Liver (tissue), 9 donors: Measurements from ENCODE around the gene DPH3. TPM values are rescaled to one million over a fixed set of nuclear protein-coding genes. Genes with fewer than 3 reads are reported as not detected.

Experiments
- DNase-seq: peaks from one replicate; pipeline ENCODE4 v3.0.0-alpha.2; 2017; ENCODE audit warnings: low spot score
- H3K27ac ChIP-seq, 2 donors: one replicate each; pipeline ENCODE4 v1.7.0; 2013; ENCODE audit warnings: inconsistent platforms in 2 of 2, low read length in 2 of 2, control low read depth in 1 of 2, low read depth in 1 of 2, mild to moderate bottlenecking in 1 of 2
- H3K27me3 ChIP-seq, 4 donors: one replicate each; pipeline versions ENCODE4 v1.6.1 to v1.7.0; 2013; ENCODE audit warnings: low read length in 3 of 4, inconsistent platforms in 1 of 4, mild to moderate bottlenecking in 1 of 4, moderate library complexity in 1 of 4; ENCODE audit not compliant: control insufficient read depth in 4 of 4, insufficient read depth in 4 of 4
- H3K36me3 ChIP-seq, 4 donors: one replicate each; pipeline versions ENCODE4 v1.6.1 to v1.7.0; 2013; ENCODE audit warnings: low read length in 3 of 4, mild to moderate bottlenecking in 3 of 4, low read depth in 1 of 4, moderate library complexity in 1 of 4; ENCODE audit not compliant: control insufficient read depth in 4 of 4, insufficient read depth in 3 of 4
- H3K4me1 ChIP-seq, 4 donors: one replicate each; pipeline versions ENCODE4 v1.6.1 to v1.7.0; 2013; ENCODE audit warnings: low read length in 3 of 4, mild to moderate bottlenecking in 3 of 4, moderate library complexity in 1 of 4; ENCODE audit not compliant: control insufficient read depth in 4 of 4, insufficient read depth in 4 of 4
- H3K4me3 ChIP-seq, 3 donors: one replicate each; pipeline versions ENCODE4 v1.6.1 to v1.7.0; 2013; ENCODE audit warnings: low read length in 3 of 3, control low read depth in 1 of 3, low read depth in 1 of 3, mild to moderate bottlenecking in 1 of 3
- H3K9ac ChIP-seq, 2 donors: one replicate each; pipeline ENCODE4 v1.7.0; 2013; ENCODE audit warnings: low read length in 2 of 2, mild to moderate bottlenecking in 2 of 2, moderate library complexity in 2 of 2, control low read depth in 1 of 2, low read depth in 1 of 2
- H3K9me3 ChIP-seq, 4 donors: one replicate each; pipeline versions ENCODE4 v1.6.1 to v1.7.0; 2013; ENCODE audit warnings: low read length in 3 of 4; ENCODE audit not compliant: control insufficient read depth in 4 of 4
- ATF3 ChIP-seq: IDR thresholded peaks from 2 replicates; pipeline ENCODE4 v1.6.1; 2016; ENCODE audit warnings: antibody characterized with exemption
- FOXA1 ChIP-seq: IDR thresholded peaks from 2 replicates; pipeline ENCODE4 v1.6.1; 2016; ENCODE audit warnings: antibody characterized with exemption
- FOXA2 ChIP-seq: IDR thresholded peaks from 2 replicates; pipeline ENCODE4 v1.6.1; 2016; ENCODE audit warnings: antibody characterized with exemption
- GABPA ChIP-seq, 2 donors: IDR thresholded peaks in 1 of 2; conservative IDR thresholded peaks in 1 of 2; 2 replicates each; pipeline ENCODE4 v1.6.1; 2016; ENCODE audit warnings: antibody characterized with exemption in 2 of 2, mild to moderate bottlenecking in 1 of 2, moderate library complexity in 1 of 2
- HNF4A ChIP-seq, 2 donors: conservative IDR thresholded peaks; 2 replicates each; pipeline ENCODE4 v1.6.1; 2016; ENCODE audit warnings: antibody characterized with exemption in 2 of 2, mild to moderate bottlenecking in 2 of 2
- MAX ChIP-seq: IDR thresholded peaks from 2 replicates; pipeline ENCODE4 v1.6.1; 2016; ENCODE audit warnings: antibody characterized with exemption
- RAD21 ChIP-seq, 2 donors: IDR thresholded peaks; 2 replicates each; pipeline ENCODE4 v1.6.1; 2016; ENCODE audit warnings: antibody characterized with exemption in 2 of 2, mild to moderate bottlenecking in 2 of 2
- REST ChIP-seq: IDR thresholded peaks from 2 replicates; pipeline ENCODE4 v1.6.1; 2016; ENCODE audit warnings: antibody characterized with exemption, mild to moderate bottlenecking
- SP1 ChIP-seq: IDR thresholded peaks from 2 replicates; pipeline ENCODE4 v1.6.1; 2018; ENCODE audit warnings: antibody characterized with exemption, mild to moderate bottlenecking
- YY1 ChIP-seq: IDR thresholded peaks from 2 replicates; pipeline ENCODE4 v1.6.1; 2016; ENCODE audit warnings: antibody characterized with exemption, mild to moderate bottlenecking
- ZBTB33 ChIP-seq: IDR thresholded peaks from 2 replicates; pipeline ENCODE4 v1.6.1; 2016; ENCODE audit warnings: antibody characterized with exemption
- WGBS: extraction: QIAGEN DNeasy Blood & Tissue Kit; methylation state at CpG from one replicate; pipeline ENCODE4 v1.1.7; 2013; 5-methylcytosine and 5-hydroxymethylcytosine counted together
- polyA plus RNA-seq, 2 donors: library from polyadenylated mRNA; stranded (reverse) in 1 of 2; unstranded in 1 of 2; fragments of 200-250 nt in 1 of 2; fragments of >200 nt in 1 of 2; fragmentation: Nextera tagmentation in 1 of 2; extraction: Ambion mirVana in 1 of 2; gene quantifications; one replicate each; pipeline versions ENCODE4 v1.2.1 to v1.2.3, GENCODE V29; 2013 to 2015
- total RNA-seq, 2 donors: library from RNA; depleted of rRNA; stranded (reverse); fragments of >200 nt; gene quantifications; one replicate each; pipeline ENCODE4 v1.2.3, GENCODE V29; 2014
- donor health status: healthy.
- donor health status: healthy.
- donor health status: healthy.
- donor health status: healthy.
- donor health status: healthy.

Gene DPH3
- total and polyA plus RNA-seq, 4 donors: 7.8 to 19.1 (median 11.6) TPM

GRCh38 chr3:16224325-16224724, 40.4 kb downstream of the DPH3 start:
- H3K27ac ChIP-seq: no peak overlapping the region
- peaks cover 0 to 2% (median 0%) of the 10 kb centered on the region in 4 donors for H3K36me3 ChIP-seq
- H3K4me3 ChIP-seq: no peak overlapping the region
- no peak for DNase-seq
- no peak overlapping the region for H3K9ac ChIP-seq
- WGBS: 93% methylated on average over 2 of the region's 2 CpGs
- H3K9me3 ChIP-seq: no peaks in the 10 kb centered on the region
- H3K4me1 ChIP-seq: no peaks in the 10 kb centered on the region
- H3K27me3 ChIP-seq: no peaks in the 10 kb centered on the region
- no peak for TF ChIP-seq RAD21 (IDR thresholded peaks at IDR 0.05)
- no peak for TF ChIP-seq ZBTB33

GRCh38 chr3:16222547-16222946, 42.2 kb downstream of the DPH3 start:
- WGBS: 88% methylated on average over 2 of the region's 2 CpGs
- Histone ChIP-seq H3K9ac (no peak overlapping the region), H3K36me3 (peaks cover 0 to 2% (median 0%) of the 10 kb centered on the region in 4 donors), H3K4me1 (no peaks in the 10 kb centered on the region), H3K4me3 (no peak overlapping the region), H3K9me3 (no peaks in the 10 kb centered on the region), H3K27me3 (no peaks in the 10 kb centered on the region), H3K27ac (no peak overlapping the region)
- DNase-seq: no peak
- no peak for TF ChIP-seq RAD21 (IDR thresholded peaks at IDR 0.05)

- Histone ChIP-seq H3K4me3 (no peak overlapping the region), H3K27ac (no peak overlapping the region), H3K4me1 (no peaks in the 10 kb centered on the region), H3K9me3 (no peaks in the 10 kb centered on the region), H3K9ac (no peak overlapping the region), H3K36me3 (peaks cover 0 to 2% (median 0%) of the 10 kb centered on the region in 4 donors), H3K27me3 (no peaks in the 10 kb centered on the region)
- DNase-seq: no peak
- TF ChIP-seq SP1: no peak
- no peak for TF ChIP-seq FOXA1
- WGBS: 65% methylated on average over 3 of the region's 3 CpGs
Measured at GRCh38 chr3:16221990-16222389, 42.8 kb downstream of the DPH3 start.

- Histone ChIP-seq H3K9ac (no peak overlapping the region), H3K27me3 (no peaks in the 10 kb centered on the region), H3K27ac (no peak overlapping the region), H3K4me1 (no peaks in the 10 kb centered on the region), H3K9me3 (no peaks in the 10 kb centered on the region), H3K36me3 (peaks cover 0 to 2% (median 0%) of the 10 kb centered on the region in 4 donors), H3K4me3 (no peak overlapping the region)
- 91% methylated on average over 3 of the region's 3 CpGs for WGBS
- DNase-seq: no peak
- TF ChIP-seq HNF4A (conservative IDR thresholded peaks at IDR 0.05) (no peak), RAD21 (IDR thresholded peaks at IDR 0.05) (no peak), YY1 (no peak), FOXA1 (no peak), REST (no peak), FOXA2 (no peak), ZBTB33 (no peak), MAX (no peak), ATF3 (no peak), GABPA (IDR thresholded peaks at IDR 0.05 in 1 of 2, conservative IDR thresholded peaks at IDR 0.05 in 1 of 2) (no peak)
Measured at GRCh38 chr3:16219777-16220176, 45.0 kb downstream of the DPH3 start.
